ENCODE data around the gene RELB.

The RELB gene

DNA sequence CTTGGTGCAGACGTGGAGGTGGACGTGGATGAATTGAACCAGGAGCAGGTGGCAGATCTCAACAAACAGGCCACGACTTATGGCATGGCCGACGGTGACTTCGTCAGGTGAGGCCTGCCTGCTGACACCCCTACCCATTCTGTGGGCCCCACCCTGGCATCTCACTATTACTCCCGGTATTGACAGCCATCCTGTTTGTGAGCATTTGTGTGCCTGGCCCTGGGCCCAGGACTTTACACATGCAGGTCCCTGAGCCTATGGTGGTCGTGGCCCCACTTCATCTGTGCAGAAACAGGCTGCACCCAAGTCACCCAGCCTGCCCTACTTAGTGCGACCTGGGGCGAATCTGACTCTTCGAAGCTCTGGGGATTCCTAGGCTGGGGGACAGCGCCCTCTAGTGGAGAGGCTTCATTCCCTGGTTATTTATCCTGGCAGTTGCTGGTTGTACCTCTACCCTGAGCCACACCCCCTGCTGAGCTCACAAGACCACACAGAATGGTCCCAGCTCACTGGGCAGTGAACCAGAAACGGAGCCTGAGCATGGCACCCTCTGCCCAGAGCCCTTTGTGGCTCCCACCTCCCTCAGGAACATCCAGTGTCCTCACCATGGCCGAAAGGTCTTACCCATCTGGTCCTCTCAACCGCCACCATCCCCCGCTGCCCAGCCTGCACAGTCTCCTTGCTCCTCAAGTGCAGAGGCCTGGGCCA, 58.1 kb downstream of the RELB start:
- DNase-seq (peak; percentile 87), ATAC-seq (peak; percentile 75)

GRCh38 chr19:45061965-45062364, 60.7 kb downstream of the RELB start:
- no peak for ATAC-seq
- no peak for DNase-seq

DNA sequence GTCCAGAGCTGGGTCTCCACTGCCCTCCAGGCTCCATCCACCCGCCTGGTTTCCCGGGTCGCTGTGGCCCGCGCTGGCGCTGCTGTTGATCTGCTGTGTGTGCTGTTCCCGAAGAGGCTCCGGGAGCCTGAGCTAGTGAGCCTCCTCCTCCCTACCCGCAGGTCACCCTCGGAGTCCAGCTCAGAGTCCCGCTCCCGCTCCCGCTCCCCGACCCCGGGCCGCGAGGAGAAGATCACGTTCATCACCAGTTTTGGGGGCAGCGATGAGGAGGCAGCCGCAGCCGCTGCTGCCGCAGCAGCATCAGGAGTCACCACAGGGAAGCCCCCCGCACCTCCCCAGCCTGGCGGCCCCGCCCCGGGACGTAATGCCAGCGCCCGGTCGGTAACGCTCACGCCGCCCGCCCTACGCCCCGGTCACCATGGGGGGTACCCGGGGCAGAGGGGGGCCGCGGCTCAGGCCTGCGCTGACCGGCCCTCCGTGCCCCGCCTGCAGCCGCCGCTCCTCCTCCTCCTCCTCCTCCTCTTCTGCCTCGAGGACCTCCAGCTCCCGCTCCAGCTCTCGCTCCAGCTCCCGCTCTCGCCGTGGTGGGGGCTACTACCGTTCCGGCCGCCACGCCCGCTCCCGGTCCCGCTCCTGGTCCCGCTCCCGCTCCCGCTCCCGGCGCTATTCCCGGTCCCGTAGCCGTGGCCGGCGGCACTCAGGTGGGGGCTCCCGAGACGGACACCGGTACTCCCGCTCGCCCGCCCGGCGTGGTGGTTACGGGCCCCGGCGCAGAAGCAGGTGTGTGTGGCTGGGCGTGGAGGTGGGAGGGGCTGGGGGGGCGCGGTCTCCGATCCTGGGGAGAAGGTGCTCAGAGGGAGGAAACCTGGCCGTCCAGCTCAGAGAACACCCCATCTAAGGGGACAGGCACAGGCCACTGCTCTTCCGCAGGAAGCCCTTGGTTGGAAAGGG, 62.9 kb downstream of the RELB start:
- no peak for DNase-seq

DNA sequence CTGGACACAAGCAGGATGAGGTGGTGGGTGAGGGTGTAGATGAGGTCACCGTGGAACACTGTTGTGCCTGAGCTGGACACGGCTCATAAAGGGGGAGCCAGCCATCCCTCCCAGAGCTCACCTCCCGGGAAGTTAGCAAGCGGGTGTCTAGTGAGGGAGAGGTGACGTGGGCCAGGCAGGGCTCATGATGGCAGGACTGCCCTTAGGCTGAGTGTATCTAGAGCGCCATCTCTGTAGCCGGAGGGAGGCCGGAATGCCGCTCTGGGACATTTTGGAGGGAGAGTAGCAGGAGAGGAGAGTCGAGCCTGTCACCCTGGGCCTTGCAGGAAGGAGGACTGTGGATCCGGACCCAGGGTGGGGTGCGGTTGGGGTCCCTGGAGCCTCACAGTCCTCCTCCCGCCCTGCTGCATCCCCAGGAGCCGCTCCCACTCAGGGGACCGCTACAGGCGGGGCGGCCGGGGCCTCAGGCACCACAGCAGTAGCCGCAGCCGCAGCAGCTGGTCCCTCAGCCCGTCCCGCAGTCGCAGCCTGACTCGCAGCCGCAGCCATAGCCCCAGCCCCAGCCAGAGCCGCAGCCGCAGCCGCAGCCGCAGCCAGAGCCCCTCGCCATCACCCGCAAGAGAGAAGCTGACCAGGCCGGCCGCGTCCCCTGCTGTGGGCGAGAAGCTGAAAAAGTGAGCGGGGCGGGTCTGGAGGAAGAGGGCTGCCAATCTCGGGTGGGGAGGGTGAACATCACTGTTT, 65.8 kb downstream of the RELB start:
- ATAC-seq: no peak
- no peak for DNase-seq

More for the DNA sequence above, 62.9 kb downstream of the RELB start:
- no peak for ATAC-seq

- ATAC-seq: no peak
- no peak for DNase-seq
These were observed 66.8 kb downstream of the RELB start for GRCh38 chr19:45068041-45068440.

DNA sequence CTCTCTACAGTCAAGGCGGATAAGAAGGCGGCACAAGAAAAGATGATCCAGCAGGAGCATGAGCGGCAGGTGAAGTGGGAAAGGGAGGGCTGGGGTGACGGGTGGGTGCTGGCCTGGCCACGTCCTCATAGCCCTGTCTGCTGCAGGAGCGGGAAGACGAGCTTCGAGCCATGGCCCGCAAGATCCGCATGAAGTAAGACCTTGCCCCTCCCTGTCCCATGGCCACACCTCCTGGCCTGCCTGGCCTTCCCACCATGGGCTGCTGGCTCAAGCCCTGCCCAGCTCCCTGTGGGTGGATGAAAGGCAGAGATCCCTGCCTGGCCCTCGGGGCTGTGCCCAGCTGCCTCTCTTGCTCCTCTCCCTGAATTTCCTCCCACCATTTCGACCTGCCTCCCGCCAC, 67.8 kb downstream of the RELB start:
- DNase-seq (no peak), ATAC-seq (no peak)

GRCh38 chr19:45070214-45070613, 69.0 kb downstream of the RELB start:
- ATAC-seq (no peak), DNase-seq (no peak)

- DNase-seq (no peak), ATAC-seq (no peak)
These were observed 69.7 kb downstream of the RELB start for GRCh38 chr19:45070861-45071544.

DNA sequence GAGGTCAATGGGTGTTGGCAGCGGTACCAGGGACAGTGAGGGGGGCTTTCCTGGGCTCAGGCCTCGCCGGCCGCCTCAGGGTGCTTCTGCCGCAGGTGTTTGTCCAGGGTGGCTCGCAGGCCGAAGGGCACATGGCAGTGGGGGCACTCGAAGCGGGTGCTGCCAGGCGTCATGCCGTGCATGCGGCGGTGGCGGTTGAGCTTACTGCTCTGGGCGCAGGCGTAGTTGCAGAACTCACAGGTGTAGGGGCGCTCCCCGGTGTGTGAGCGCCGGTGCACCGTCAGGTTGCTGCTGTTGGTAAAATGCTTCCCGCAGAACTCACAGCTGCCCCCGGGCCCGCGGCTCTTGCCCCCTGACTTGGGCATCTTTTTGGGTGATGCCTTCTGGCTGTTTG, 70.3 kb downstream of the RELB start:
- ATAC-seq (no peak), DNase-seq (no peak)

GRCh38 chr19:45071969-45072790, 70.9 kb downstream of the RELB start:
- no peak for DNase-seq
- ATAC-seq: no peak

DNA sequence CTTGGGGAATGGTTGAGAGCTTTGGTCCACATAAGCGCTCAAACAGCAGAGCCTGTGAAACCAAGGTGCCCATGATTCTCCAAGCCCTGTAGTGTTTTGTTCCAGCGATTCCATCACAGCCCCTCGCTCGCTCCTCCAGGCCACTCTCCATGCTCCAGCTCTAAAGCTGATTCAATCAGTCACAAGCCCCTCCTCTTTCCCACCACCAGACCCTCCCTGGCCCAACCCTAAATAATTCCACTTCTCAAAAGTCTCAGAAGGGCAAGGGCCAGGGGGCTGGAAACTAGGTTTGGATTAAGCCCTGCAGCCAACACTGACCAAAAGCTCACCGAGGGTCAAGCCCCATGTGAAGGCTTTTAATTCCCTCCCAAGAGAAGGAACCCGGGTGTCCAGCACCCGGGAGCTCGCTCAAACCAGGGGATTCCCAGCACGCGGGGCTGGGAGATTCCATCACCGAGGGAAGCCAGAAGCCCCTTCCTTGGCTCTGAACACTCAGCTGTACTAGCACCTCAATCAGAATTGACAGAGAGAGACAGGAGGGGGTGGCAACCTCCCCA, 73.6 kb downstream of the RELB start:
- ATAC-seq (no peak), DNase-seq (no peak)

DNA sequence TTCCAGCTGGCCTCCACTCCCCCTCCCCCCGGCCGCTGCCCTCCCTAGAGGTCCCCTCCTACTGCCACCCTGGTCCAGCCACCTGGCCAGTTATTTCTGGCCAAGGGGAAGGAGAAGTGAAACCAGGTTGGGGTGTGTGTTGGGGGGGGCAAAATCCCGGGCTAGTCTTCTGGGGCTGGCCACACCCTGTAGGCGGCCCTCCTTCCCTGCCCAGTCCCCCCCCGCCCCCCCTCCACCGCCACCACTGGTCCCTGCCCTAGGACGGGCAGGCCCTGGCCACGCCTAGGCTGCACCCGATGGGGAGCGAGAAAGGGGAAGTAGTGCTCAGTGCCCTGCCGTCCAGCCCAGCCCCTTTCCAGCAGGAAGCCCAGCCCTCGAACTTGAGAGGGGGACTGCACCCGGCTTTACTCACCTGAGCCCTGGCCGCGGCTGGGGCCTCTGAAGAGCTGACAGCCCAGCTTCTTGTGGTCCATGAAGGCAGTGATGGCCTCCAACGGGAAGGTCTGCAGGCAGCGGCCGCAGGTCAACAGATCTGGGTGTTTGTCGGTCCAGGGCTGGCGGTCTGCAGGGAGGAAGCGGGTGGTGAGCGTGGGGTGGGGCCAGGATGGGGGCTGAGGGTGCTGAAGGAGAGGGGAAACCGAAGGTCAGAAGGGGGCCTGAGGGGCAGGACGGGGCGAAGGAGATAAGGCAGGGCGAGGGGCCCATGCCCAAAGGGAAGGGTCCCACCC, 74.2 kb downstream of the RELB start:
- DNase-seq: peak; percentile 62

DNA sequence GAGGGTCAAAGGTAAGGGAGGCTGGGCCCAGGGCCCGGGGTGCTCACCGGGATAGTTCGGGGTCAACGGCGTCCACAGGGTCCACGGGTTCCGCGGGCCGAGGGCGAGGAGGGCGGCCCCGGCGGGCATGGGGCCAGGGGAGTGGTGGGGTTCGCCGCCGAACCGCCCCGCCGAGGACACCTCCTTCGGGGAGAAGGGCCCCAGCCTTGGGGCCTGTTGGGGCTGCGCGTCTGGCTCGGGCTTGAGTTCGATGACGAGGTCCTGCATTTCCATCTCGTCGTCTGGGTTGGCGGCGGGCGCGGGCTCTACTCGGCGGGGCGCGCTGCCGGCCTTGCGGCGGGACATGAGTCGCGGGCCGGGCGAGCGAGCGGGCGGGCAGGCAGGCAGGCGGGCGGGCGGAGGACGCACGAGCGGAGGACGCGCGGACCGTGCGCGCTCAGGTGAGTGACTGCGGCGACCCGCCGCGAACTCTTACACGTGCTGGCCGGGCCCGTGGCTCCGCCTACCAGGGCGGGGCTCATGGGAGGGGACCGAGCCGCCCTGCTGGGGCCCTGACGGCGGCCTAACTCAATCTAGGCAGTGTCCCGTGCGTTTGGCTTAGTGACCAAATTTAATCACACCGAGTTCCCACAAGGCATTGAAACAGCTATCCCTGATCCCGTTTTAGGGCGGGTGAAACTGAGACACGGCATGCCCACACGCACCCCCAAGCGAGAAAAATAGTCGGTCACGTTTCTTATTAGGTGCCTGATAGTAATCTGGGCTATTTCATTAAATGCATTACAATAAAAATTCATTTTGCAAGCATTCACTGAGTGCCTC, 75.0 kb downstream of the RELB start, which contains the start of gene ZNF296:
ZNF296 (minus strand) TSS at position 450 of the 822 bp plus-strand sequence; CDS start at position 345, 105 bp downstream.
- peak; percentile 88 for DNase-seq
- ATAC-seq: peak; percentile 83

More for the DNA sequence above, 74.2 kb downstream of the RELB start:
- peak; percentile 41 for ATAC-seq

DNA sequence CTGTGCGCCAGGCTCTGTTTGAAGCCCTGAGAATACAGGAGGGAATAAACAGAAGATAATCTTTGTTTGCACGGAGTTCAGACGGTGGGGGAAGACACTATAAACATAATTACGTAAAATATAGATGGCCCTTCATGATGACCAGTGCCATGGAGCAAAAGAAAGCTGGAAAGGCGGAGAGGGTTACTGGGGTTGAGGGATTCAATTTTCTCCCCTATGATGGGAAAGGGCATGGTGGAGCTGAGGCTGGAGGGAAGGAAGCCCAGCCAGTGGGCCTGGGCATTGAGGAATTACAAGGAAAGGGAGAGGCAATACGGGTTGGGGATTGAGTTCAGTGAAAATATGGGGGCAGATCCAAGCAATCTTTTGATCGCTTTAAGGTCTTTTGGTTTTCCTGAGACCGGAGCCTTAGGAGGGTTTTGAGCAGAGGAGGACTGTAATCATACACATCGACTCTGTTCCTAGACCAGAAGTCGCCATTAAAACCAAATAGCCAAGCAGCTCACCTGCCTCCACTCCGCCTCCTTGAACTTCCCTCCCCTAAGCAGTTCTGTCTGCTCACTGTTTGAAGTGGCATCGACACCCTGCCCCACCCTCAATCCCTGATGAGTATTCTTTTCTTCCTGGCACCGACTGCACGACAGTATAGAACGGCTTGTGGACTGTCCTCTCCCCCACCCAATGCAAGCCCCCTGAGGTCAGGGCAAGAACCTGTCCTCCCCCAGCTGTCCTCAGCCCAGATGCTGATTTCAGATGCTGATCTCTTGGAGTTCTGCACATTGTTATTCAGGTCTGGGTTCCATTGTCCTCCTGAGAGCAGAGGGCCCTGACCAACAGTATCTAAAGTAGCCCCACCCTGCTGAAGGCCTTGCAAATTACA, 75.8 kb downstream of the RELB start:
- ATAC-seq (no peak), DNase-seq (peak; percentile 18)

- ATAC-seq (peak; percentile 1), DNase-seq (no peak)
These were observed 77.3 kb downstream of the RELB start for GRCh38 chr19:45078390-45079062.

DNA sequence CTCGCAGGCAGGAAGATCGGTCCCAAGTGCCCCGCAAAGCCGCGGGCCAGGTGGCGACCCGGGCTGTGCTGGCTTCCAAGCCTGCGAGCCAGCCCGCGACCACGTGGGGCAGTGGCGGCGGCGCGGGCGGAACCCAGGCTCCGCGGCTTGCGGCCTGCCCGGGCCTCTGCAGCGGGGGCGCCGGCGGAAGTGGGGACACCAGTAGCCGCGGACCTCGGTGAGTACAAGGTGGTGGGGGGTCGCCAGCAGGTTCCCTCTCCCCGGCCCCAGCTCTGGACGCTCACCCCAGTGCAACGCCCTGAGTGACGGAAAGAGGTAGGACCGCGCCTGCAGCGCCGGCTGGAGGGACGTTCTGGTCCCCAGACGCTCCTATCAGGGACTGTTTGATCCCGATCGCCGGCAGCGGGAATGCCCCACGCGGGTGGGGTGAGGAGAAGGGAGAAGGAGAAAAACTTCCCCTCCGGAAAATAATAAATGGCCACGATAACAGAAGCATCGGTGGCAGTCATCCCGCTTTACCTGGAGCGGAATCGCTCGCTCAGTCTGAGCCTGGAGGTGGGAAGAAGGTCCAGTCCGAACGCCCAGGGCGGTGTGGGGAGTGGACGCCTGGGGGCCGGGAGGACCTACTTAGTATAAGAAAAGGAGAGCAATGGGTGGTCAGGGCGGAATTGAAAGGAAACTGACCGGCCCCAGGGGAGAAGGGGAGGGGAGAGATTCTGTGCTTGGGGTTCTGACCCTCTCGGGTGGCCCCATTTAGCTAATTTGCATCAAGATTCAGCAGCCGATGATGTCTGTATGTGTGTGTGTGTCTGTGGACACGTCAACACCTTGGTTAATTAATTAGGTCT, 78.0 kb downstream of the RELB start, which contains the start of gene GEMIN7:
GEMIN7 (plus strand) TSS at position 198 of the 848 bp plus-strand sequence. CDS start 10,855 bp downstream, outside the sequence.
- DNase-seq (peak; percentile 89), ATAC-seq (peak; percentile 74)
